Neural progenitor cell (in vitro differentiated cells): ENCODE measurements around the gene PMEL. TPM values are rescaled to one million over a fixed set of nuclear protein-coding genes. Genes with fewer than 3 reads are reported as not detected.

Experiments used
- DNase-seq: peaks from one replicate; pipeline ENCODE4 v3.0.0-alpha.2; 2016; ENCODE audit warnings: low spot score
- H2AFZ ChIP-seq: fragments of 200-600 bp; sonication (generic); replicated peaks from 2 replicates; pipeline ENCODE4 v1.6.1; 2016; ENCODE audit warnings: antibody characterized with exemption
- H3F3A ChIP-seq: fragments of 200-600 bp; sonication (generic); 2 replicates; pipeline ENCODE4 v1.6.1; 2016; ENCODE audit warnings: antibody characterized with exemption, low read depth
- H3K27ac ChIP-seq: fragments of 200-600 bp; sonication (generic); 2 replicates; pipeline ENCODE4 v1.5.1; 2016; ENCODE audit warnings: mild to moderate bottlenecking
- H3K27me3 ChIP-seq: fragments of 200-600 bp; sonication (generic); 2 replicates; pipeline ENCODE4 v1.6.1; 2016; ENCODE audit warnings: mild to moderate bottlenecking, moderate library complexity
- H3K36me3 ChIP-seq: fragments of 200-600 bp; sonication (generic); 2 replicates; pipeline ENCODE4 v1.5.1; 2016
- H3K4me1 ChIP-seq: fragments of 200-600 bp; sonication (generic); 2 replicates; pipeline ENCODE4 v1.6.1; 2016; ENCODE audit warnings: mixed run types
- H3K4me2 ChIP-seq: fragments of 200-600 bp; sonication (generic); 2 replicates; pipeline ENCODE4 v1.6.1; 2016
- H3K4me3 ChIP-seq: fragments of 200-600 bp; sonication (generic); 2 replicates; pipeline ENCODE4 v1.5.1; 2016
- H3K79me2 ChIP-seq: fragments of 200-600 bp; sonication (generic); 2 replicates; pipeline ENCODE4 v1.6.1; 2016; ENCODE audit warnings: low read depth
- H3K9ac ChIP-seq: fragments of 200-600 bp; sonication (generic); 2 replicates; pipeline ENCODE4 v1.6.1; 2016
- H3K9me3 ChIP-seq: fragments of 200-600 bp; sonication (generic); 2 replicates; pipeline ENCODE4 v1.5.1; 2016; ENCODE audit warnings: low read depth
- H4K20me1 ChIP-seq: fragments of 200-600 bp; sonication (generic); 2 replicates; pipeline ENCODE4 v1.6.1; 2016; ENCODE audit warnings: low read depth
- H3K27ac Mint-ChIP-seq: 3 replicates; pipeline ENCODE4 v1.8.0; 2021; ENCODE audit warnings: mixed read lengths
- H3K27me3 Mint-ChIP-seq: 2 replicates; pipeline ENCODE4 v1.8.0; 2022; ENCODE audit warnings: low read depth, mild to moderate bottlenecking, inconsistent platforms, moderate library complexity, mixed read lengths; ENCODE audit not compliant: insufficient read depth
- H3K36me3 Mint-ChIP-seq: 3 replicates; pipeline ENCODE4 v1.8.0; 2021; ENCODE audit warnings: mixed read lengths
- H3K4me1 Mint-ChIP-seq: 3 replicates; pipeline ENCODE4 v1.8.0; 2021; ENCODE audit warnings: mixed read lengths
- H3K4me3 Mint-ChIP-seq: 3 replicates; pipeline ENCODE4 v1.8.0; 2021; ENCODE audit warnings: mild to moderate bottlenecking, moderate library complexity, mixed read lengths
- H3K9me3 Mint-ChIP-seq: 3 replicates; pipeline ENCODE4 v1.8.0; 2020; ENCODE audit warnings: mixed read lengths
- EZH2 ChIP-seq: fragments of 200-600 bp; sonication (generic); IDR thresholded peaks from 2 replicates; pipeline ENCODE4 v1.6.1; 2017; ENCODE audit warnings: antibody characterized with exemption, mild to moderate bottlenecking, moderate library complexity
- EZH2phosphoT487 ChIP-seq: fragments of 200-600 bp; sonication (generic); IDR thresholded peaks from 2 replicates; pipeline ENCODE4 v1.6.1; 2017; ENCODE audit warnings: antibody characterized with exemption
- total RNA-seq: library from RNA; depleted of rRNA; stranded (reverse); fragments of >200 nt; gene quantifications from 2 replicates; pipeline ENCODE4 v1.2.3, GENCODE V29; 2015; ENCODE audit warnings: low replicate concordance
- TF ChIP-seq, protein P1 (sequence below): fragments of 200-600 bp; sonication (generic); IDR thresholded peaks from 2 replicates; pipeline ENCODE4 v1.5.1; 2017; ENCODE audit warnings: antibody characterized with exemption, mild to moderate bottlenecking

The PMEL gene
- total RNA-seq, 1 donor from 2014 or later = 207 TPM

DNA sequence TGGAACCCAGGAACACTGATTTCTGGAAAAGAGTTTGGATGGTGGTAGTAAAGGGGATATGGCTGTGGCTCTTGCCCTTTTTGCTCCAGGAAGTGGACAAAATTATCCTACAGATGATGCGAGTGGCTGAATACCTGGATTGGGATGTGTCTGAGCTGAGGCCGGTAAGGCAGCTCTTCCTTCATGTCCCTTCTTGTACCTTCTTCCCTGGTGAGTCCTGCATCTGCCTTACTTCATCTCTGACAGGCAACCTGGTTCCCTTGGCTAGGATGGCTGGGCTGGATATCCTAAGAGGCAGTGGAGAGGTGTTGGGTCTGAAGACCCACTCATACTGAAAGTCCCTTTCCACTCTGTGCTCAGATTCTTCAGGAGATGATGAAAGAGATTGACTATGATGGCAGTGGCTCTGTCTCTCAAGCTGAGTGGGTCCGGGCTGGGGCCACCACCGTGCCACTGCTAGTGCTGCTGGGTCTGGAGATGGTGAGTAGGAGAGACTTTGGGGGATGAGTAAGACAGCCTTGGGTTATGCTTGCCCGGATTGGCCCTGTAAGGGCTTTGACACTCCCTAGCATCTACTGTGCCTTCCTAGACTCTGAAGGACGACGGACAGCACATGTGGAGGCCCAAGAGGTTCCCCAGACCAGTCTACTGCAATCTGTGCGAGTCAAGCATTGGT lies 26.9 kb downstream of the PMEL start:
- Histone ChIP-seq H3K4me1 (peaks cover 7% of the 10 kb centered on the region), H3K27ac (no peak overlapping the region), H3K36me3 (no peaks in the 10 kb centered on the region), H3F3A (no peaks in the 10 kb centered on the region), H3K79me2 (no peaks in the 10 kb centered on the region), H3K4me2 (no peak overlapping the region), H3K9ac (no peak overlapping the region), H3K4me3 (no peak overlapping the region), H3K27me3 (peaks cover 16% of the 10 kb centered on the region), H4K20me1 (no peaks in the 10 kb centered on the region), H2AFZ (no peak overlapping the region), H3K9me3 (no peaks in the 10 kb centered on the region)
- no peak overlapping the region for H3K4me3 Mint-ChIP-seq
- TF ChIP-seq, protein P1, sequence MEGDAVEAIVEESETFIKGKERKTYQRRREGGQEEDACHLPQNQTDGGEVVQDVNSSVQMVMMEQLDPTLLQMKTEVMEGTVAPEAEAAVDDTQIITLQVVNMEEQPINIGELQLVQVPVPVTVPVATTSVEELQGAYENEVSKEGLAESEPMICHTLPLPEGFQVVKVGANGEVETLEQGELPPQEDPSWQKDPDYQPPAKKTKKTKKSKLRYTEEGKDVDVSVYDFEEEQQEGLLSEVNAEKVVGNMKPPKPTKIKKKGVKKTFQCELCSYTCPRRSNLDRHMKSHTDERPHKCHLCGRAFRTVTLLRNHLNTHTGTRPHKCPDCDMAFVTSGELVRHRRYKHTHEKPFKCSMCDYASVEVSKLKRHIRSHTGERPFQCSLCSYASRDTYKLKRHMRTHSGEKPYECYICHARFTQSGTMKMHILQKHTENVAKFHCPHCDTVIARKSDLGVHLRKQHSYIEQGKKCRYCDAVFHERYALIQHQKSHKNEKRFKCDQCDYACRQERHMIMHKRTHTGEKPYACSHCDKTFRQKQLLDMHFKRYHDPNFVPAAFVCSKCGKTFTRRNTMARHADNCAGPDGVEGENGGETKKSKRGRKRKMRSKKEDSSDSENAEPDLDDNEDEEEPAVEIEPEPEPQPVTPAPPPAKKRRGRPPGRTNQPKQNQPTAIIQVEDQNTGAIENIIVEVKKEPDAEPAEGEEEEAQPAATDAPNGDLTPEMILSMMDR = no peak
- TF ChIP-seq EZH2 = no peak
- TF ChIP-seq EZH2phosphoT487 = no peak
- no peaks in the 10 kb centered on the region for H3K36me3 Mint-ChIP-seq
- no peaks in the 10 kb centered on the region for H3K9me3 Mint-ChIP-seq
- no peak overlapping the region for H3K27ac Mint-ChIP-seq
- no peak for DNase-seq
- peaks cover 12% of the 10 kb centered on the region for H3K27me3 Mint-ChIP-seq
- H3K4me1 Mint-ChIP-seq = peaks cover 12% of the 10 kb centered on the region

- H2AFZ ChIP-seq = no peak overlapping the region
- no peak for DNase-seq
- no peaks in the 10 kb centered on the region for H3K79me2 ChIP-seq
- TF ChIP-seq, protein P1 = no peak
- TF ChIP-seq EZH2phosphoT487 = no peak
- no peak for TF ChIP-seq EZH2
- Mint-ChIP-seq H3K36me3 (no peaks in the 10 kb centered on the region), H3K9me3 (no peaks in the 10 kb centered on the region), H3K27ac (no peak overlapping the region), H3K27me3 (peaks cover 16% of the 10 kb centered on the region), H3K4me1 (peaks cover 12% of the 10 kb centered on the region), H3K4me3 (no peak overlapping the region)
- H3K36me3 ChIP-seq = no peaks in the 10 kb centered on the region
- H3K4me1 ChIP-seq = peaks cover 7% of the 10 kb centered on the region
- H3K4me2 ChIP-seq = no peak overlapping the region
- no peaks in the 10 kb centered on the region for H3F3A ChIP-seq
- no peaks in the 10 kb centered on the region for H3K9me3 ChIP-seq
- no peak overlapping the region for H3K4me3 ChIP-seq
- peaks cover 26% of the 10 kb centered on the region for H3K27me3 ChIP-seq
- no peak overlapping the region for H3K9ac ChIP-seq
- no peak overlapping the region for H3K27ac ChIP-seq
- no peaks in the 10 kb centered on the region for H4K20me1 ChIP-seq
These were observed 27.9 kb downstream of the PMEL start for GRCh38 chr12:55937981-55938380.

DNA sequence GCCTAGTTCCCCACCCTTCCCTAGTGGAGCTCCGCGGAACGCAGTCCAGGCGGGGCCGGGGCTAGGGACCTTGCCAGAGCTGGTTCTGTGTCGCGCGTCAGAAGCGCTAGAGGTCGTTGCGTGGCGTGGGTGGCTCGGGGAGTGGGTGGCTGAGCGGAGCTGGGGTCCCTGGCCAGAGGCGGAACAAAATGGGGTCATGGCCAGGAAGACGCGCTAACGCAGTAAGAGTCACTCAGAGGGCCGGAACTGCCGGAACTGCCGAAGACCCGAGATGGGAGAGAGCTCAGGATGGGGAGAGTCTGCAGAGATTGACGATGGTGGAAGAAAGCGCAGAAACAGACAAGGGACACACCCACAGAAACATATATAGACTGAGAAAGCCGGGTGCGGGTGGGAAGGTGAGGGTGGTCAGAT lies 30.1 kb downstream of the PMEL start:
- H3K4me1 Mint-ChIP-seq = peaks cover 27% of the 10 kb centered on the region
- no peaks in the 10 kb centered on the region for H3K79me2 ChIP-seq
- no peak overlapping the region for H2AFZ ChIP-seq
- H3K9me3 Mint-ChIP-seq = no peaks in the 10 kb centered on the region
- peaks cover 31% of the 10 kb centered on the region for H3K27me3 Mint-ChIP-seq
- no peak overlapping the region for H3K9ac ChIP-seq
- H3K4me3 ChIP-seq = no peak overlapping the region
- no peak overlapping the region for H3K4me3 Mint-ChIP-seq
- H3K4me2 ChIP-seq = no peak overlapping the region
- no peak overlapping the region for H3K27ac Mint-ChIP-seq
- no peaks in the 10 kb centered on the region for H3K36me3 ChIP-seq
- H4K20me1 ChIP-seq = no peaks in the 10 kb centered on the region
- H3K9me3 ChIP-seq = no peaks in the 10 kb centered on the region
- no peak for DNase-seq
- H3F3A ChIP-seq = peaks cover 5% of the 10 kb centered on the region
- H3K4me1 ChIP-seq = peaks cover 7% of the 10 kb centered on the region
- no peaks in the 10 kb centered on the region for H3K36me3 Mint-ChIP-seq
- H3K27ac ChIP-seq = no peak overlapping the region
- peaks cover 45% of the 10 kb centered on the region for H3K27me3 ChIP-seq
- TF ChIP-seq EZH2phosphoT487 = no peak

- Mint-ChIP-seq H3K9me3 (no peaks in the 10 kb centered on the region), H3K4me3 (no peak overlapping the region), H3K36me3 (no peaks in the 10 kb centered on the region), H3K27ac (no peak overlapping the region), H3K4me1 (peaks cover 24% of the 10 kb centered on the region), H3K27me3 (peaks cover 29% of the 10 kb centered on the region)
- Histone ChIP-seq H3K9me3 (no peaks in the 10 kb centered on the region), H4K20me1 (no peaks in the 10 kb centered on the region), H3K4me1 (peaks cover under 1% of the 10 kb centered on the region), H3K9ac (no peak overlapping the region), H3F3A (peaks cover 9% of the 10 kb centered on the region), H3K27ac (no peak overlapping the region), H3K4me3 (no peak overlapping the region), H3K4me2 (no peak overlapping the region), H2AFZ (no peak overlapping the region), H3K27me3 (peaks cover 45% of the 10 kb centered on the region), H3K79me2 (no peaks in the 10 kb centered on the region), H3K36me3 (no peaks in the 10 kb centered on the region)
- no peak for TF ChIP-seq EZH2phosphoT487
- no peak for TF ChIP-seq EZH2
- TF ChIP-seq, protein P1 = no peak
- no peak for DNase-seq
These were observed 31.1 kb downstream of the PMEL start for GRCh38 chr12:55934773-55935172.
